GM12864 (cell line): ENCODE data around the gene ARL5C.
"Not testable (repeated sequence)": the region's sequence is repeated elsewhere in the genome, so short reads cannot be mapped to it uniquely, and the experiment has no call there.

Experiments
- DNase-seq: peaks from one replicate; pipeline ENCODE4 v3.0.0-alpha.2; 2011; ENCODE audit warnings: low read depth
- H3K4me3 ChIP-seq: 2 replicates; pipeline ENCODE4 v1.5.1; 2011; ENCODE audit warnings: mild to moderate bottlenecking, low read depth, low read length, control low read depth
- TF ChIP-seq, protein P1 (sequence below): IDR thresholded peaks from 2 replicates; pipeline ENCODE4 v1.5.1; 2011; ENCODE audit warnings: low read depth, mild to moderate bottlenecking, moderate library complexity, low read length, control low read depth, inconsistent platforms; ENCODE audit errors: missing control alignments

Gene ARL5C

DNA sequence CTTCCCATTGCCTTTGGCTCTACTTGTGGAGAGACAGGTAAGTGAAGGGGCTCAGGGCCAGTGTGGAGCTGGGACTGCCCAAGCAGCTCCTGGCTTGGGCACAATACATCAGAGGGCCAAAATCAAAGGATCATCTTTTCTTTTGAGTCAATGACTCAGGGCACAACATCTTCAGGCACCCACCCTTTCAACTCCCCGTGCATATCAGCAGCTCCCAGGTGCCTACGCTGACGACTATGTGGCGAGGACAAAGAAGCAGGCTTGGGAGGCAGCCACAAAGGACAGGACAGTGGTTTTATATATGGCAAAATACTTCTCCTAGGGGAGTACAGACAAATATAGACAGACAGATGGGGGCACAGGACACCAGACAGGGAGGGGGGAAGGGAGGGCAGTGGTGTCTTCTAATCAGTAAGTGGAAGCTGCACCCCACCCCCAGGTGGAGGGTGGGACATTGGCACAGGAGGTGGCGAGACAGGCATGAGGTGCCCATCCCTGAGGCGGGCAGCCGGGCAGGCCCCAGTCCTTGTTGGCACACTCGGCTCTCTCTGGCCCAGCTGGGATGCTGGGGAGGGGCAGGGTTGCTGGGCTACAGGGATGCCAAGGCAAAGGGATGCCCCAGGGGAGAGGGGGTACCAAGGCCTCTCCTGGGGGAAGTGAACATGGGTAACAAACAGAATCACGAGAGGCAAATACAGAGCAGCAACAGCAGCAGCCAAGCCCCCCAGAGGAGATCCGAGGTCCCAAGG lies 7.7 kb upstream of the ARL5C start:
- TF ChIP-seq, protein P1, sequence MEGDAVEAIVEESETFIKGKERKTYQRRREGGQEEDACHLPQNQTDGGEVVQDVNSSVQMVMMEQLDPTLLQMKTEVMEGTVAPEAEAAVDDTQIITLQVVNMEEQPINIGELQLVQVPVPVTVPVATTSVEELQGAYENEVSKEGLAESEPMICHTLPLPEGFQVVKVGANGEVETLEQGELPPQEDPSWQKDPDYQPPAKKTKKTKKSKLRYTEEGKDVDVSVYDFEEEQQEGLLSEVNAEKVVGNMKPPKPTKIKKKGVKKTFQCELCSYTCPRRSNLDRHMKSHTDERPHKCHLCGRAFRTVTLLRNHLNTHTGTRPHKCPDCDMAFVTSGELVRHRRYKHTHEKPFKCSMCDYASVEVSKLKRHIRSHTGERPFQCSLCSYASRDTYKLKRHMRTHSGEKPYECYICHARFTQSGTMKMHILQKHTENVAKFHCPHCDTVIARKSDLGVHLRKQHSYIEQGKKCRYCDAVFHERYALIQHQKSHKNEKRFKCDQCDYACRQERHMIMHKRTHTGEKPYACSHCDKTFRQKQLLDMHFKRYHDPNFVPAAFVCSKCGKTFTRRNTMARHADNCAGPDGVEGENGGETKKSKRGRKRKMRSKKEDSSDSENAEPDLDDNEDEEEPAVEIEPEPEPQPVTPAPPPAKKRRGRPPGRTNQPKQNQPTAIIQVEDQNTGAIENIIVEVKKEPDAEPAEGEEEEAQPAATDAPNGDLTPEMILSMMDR: no peak
- no peak for DNase-seq
- H3K4me3 ChIP-seq: no peak overlapping the region

DNA sequence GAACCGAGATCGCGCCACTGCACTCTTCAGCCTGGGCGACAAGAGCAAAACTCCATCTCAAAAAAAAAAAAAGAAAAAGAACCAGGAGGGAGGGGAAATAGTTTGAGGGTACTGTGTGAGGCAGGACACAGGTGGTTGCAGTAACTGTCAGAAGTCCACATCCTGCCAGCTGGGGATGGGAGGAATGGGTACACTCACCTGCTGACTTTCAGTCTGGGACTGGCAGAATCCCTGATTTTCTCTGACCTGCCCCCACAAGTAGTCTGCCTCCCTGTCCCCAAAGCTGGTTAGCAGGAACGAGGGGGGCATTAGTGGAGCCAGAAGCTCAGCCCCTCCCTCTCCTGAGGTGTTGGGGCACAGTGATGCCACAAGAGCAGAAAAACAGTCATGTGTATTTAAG lies 7.1 kb upstream of the ARL5C start:
- DNase-seq: no peak
- H3K4me3 ChIP-seq: no peak overlapping the region
- TF ChIP-seq, protein P1: no peak

DNA sequence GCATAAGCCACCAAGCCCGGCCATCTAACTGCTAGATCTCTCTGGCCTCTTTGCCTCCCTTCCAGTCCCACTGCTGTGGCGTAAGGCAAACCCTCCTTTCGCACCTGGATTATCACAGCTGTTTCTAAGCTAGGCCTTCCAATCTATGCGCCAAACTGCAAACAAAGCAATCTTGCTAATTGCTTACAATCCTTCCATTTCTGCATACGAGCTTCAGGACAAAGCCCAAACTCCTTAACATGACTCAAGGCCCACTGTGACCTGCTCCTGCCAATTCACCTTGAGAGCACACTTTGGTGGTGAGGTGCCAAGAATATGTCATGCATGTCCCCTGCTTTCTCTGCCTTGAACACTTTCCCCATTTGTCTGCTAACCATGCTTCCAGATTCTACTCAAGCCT lies 6.0 kb upstream of the ARL5C start:
- TF ChIP-seq, protein P1: no peak
- DNase-seq: no peak
- no peak overlapping the region for H3K4me3 ChIP-seq

DNA sequence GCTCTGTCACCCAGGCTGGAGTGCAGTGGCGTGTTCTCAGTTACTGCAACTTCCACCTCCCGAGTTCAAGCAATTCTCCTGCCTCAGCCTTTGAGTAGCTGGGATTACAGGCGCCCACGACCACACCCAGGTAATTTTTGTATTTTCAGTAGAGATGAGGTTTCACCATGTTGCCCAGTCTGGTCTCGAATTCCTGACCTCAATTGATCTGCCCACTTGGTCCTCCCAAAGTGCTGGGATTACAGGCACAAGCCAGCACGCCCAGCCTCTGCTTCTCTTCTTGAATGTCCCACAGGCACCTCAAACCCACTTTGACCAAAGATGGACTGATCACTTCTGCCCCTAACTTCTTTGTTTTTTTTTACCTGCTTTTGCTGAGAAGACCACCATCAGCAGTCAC lies 4.6 kb upstream of the ARL5C start:
- no peak for DNase-seq

DNA sequence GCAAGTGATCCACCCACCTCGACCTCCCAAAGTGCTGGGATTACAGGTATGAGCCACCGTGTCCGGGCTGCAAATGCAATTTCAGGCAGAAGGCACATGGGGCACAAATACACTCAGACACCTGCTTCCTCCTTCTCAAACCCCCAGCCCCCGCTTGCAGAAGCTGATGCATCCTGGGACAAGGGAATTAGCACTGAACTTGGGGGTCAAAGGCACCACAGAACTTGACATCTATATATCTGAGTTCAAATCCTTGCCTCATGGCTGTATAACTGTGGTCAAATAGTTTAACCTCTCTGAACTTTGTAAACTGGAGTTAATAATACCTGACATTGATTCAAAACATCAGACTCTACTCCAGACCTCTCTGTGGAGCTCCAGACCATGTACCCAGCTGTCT lies 4.1 kb upstream of the ARL5C start:
- TF ChIP-seq, protein P1: no peak

More for the DNA sequence above, 4.6 kb upstream of the ARL5C start:
- TF ChIP-seq, protein P1: no peak
- H3K4me3 ChIP-seq: no peak overlapping the region

DNA sequence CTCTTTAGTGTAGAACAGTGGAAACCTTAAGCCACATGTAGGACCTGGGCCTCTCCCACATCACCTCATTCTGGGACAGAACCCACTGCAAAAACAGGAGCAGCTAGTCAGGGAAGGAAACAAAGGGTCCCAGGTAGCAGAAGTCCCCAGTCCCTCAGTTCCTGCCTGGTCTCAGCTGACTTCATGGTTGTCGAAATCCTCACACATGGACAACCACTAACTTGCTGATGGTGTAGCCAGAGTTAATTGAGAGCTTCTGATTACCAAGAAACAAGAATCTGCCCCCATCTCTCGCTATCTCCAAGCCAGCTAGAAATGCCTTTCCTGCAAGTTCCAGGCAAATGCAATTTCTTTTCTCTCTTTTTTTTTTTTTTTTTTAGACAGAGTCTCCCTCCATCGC lies 3.6 kb upstream of the ARL5C start:
- DNase-seq: no peak
- no peak overlapping the region for H3K4me3 ChIP-seq
- TF ChIP-seq, protein P1: no peak

More for the DNA sequence above, 4.1 kb upstream of the ARL5C start:
- no peak overlapping the region for H3K4me3 ChIP-seq
- DNase-seq: no peak

DNA sequence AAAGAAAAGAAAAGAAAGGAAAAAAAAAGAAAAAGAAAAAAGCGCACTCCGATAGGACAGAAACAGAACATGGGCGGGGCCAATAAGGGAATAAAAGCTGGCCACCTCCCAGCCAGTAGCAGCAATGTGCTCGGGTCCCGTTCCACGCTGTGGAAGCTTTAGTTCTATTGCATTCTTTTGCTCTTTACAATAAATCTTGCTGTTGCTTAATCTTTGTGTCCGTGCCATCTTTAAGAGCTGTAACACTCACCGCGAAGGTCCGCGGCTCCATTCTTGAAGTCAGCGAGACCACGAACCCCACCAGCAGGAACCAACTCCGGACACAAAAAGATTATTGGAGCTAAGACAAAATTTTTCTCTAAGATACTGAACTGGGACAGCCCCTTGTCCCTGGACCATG lies 3.1 kb upstream of the ARL5C start:
- DNase-seq: no peak
- TF ChIP-seq, protein P1: no peak
- H3K4me3 ChIP-seq: no peak overlapping the region

DNA sequence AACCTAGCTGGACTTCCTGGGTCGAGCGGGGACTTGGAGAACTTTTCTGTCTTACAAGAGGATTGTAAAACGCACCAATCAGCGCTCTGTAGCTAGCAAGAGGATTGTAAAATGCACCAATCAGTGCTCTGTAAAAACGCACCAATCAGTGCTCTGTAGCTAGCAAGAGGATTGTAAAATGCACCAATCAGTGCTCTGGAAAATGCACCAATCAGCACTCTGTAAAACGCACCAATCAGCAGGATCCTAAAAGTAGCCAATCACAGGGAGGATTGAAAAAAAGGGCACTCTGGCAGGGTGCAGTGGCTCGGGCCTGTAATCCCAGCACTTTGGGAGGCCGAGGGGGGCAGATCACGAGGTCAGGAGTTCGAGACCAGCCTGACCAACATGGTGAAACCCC lies 2.5 kb upstream of the ARL5C start:
- not testable (repeated sequence) for DNase-seq, H3K4me3 ChIP-seq
